RKO (cell line): Measurements from ENCODE around the gene PRKN.
"Not testable (repeated sequence)": the region's sequence is repeated elsewhere in the genome, so short reads cannot be mapped to it uniquely, and the experiment has no call there.

Experiments
- DNase-seq: peaks from one replicate; pipeline ENCODE4 v3.0.0-alpha.2; 2016; ENCODE audit warnings: low spot score

PRKN gene

GRCh38 chr6:162710936-162711335 is 16.6 kb downstream of the PRKN start:
- no peak for DNase-seq

- no peak for DNase-seq
Measured at GRCh38 chr6:162710419-162710818, 17.1 kb downstream of the PRKN start.

- DNase-seq: no peak
Measured at GRCh38 chr6:162709431-162709830, 18.1 kb downstream of the PRKN start.

- no peak for DNase-seq
Measured at GRCh38 chr6:162708971-162709370, 18.6 kb downstream of the PRKN start.

GRCh38 chr6:162706232-162706631 is 21.3 kb downstream of the PRKN start:
- no peak for DNase-seq

GRCh38 chr6:162705736-162706135 is 21.8 kb downstream of the PRKN start:
- DNase-seq: no peak

GRCh38 chr6:162704001-162704400 is 23.6 kb downstream of the PRKN start:
- no peak for DNase-seq

- no peak for DNase-seq
Measured at GRCh38 chr6:162702446-162702845, 25.1 kb downstream of the PRKN start.

GRCh38 chr6:162701551-162701950 is 26.0 kb downstream of the PRKN start:
- no peak for DNase-seq

- no peak for DNase-seq
Measured at GRCh38 chr6:162700966-162701365, 26.6 kb downstream of the PRKN start.

GRCh38 chr6:162699961-162700360 is 27.6 kb downstream of the PRKN start:
- DNase-seq: no peak

GRCh38 chr6:162698440-162698839 is 29.1 kb downstream of the PRKN start:
- no peak for DNase-seq

- no peak for DNase-seq
Measured at GRCh38 chr6:162697872-162698403, 29.6 kb downstream of the PRKN start.

- DNase-seq: no peak
Measured at GRCh38 chr6:162690158-162690557, 37.4 kb downstream of the PRKN start.

- no peak for DNase-seq
Measured at GRCh38 chr6:162688751-162689345, 38.7 kb downstream of the PRKN start.

- no peak for DNase-seq
Measured at GRCh38 chr6:162685586-162685985, 42.0 kb downstream of the PRKN start.

- DNase-seq: no peak
Measured at GRCh38 chr6:162684961-162685360, 42.6 kb downstream of the PRKN start.

- no peak for DNase-seq
Measured at GRCh38 chr6:162684052-162684451, 43.5 kb downstream of the PRKN start.

- DNase-seq: no peak
Measured at GRCh38 chr6:162683135-162683534, 44.4 kb downstream of the PRKN start.

- no peak for DNase-seq
Measured at GRCh38 chr6:162681447-162681846, 46.1 kb downstream of the PRKN start.

GRCh38 chr6:162680871-162681270 is 46.7 kb downstream of the PRKN start:
- DNase-seq: no peak

- no peak for DNase-seq
Measured at GRCh38 chr6:162680367-162680766, 47.2 kb downstream of the PRKN start.

- no peak for DNase-seq
Measured at GRCh38 chr6:162679681-162680080, 47.9 kb downstream of the PRKN start.

- not testable (repeated sequence) for DNase-seq
Measured at GRCh38 chr6:162678896-162679295, 48.7 kb downstream of the PRKN start.
